ENCODE measurements around the gene HMGN4.
A peak's percentile ranks its signal among the peaks of the same experiment; 100 is the strongest.
"Not testable (repeated sequence)": the region's sequence is repeated elsewhere in the genome, so short reads cannot be mapped to it uniquely, and the experiment has no call there.

The HMGN4 gene

DNA sequence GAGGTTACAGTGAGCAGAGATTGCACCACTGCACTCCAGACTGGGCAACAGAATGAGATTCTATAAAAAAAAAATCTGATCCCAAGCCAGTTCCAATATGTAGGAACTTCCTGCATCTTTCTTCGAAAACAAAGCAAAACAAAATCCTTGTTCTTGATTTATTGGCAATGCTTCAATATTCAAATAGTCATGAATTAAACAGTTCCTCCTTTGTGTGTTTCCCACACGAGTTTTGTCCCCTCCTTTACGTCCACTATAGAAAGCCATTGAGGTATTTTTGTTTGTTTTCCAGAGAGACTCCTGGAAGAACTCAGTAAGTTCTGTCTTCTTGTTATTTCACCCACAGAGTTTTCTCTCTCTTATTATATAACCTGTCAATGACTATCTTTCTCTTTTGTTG, 30.5 kb upstream of the HMGN4 start:
- Histone ChIP-seq H3K36me3 (ENCODE audit: control insufficient read depth, low read depth, low read length) (no peaks in the 10 kb centered on the region), H3K27ac (ENCODE audit: low read length) (no peak overlapping the region), H3K4me1 (ENCODE audit: control insufficient read depth, low read depth, low read length) (no peaks in the 10 kb centered on the region), H3K4me3 (ENCODE audit: low read length) (no peak overlapping the region), H3K9me3 (ENCODE audit: control insufficient read depth, low read depth, low read length) (no peaks in the 10 kb centered on the region), H3K27me3 (ENCODE audit: control insufficient read depth, insufficient read depth, low read length) (peaks cover 23% of the 10 kb centered on the region), H3K9ac (ENCODE audit: low read length) (no peak overlapping the region)

GRCh38 chr6:26511033-26511432, 27.1 kb upstream of the HMGN4 start:
- H3K9me3 ChIP-seq (ENCODE audit: control insufficient read depth, low read depth, low read length); H3K36me3 ChIP-seq (ENCODE audit: control insufficient read depth, low read depth, low read length); H3K27ac ChIP-seq (ENCODE audit: low read length); H3K4me1 ChIP-seq (ENCODE audit: control insufficient read depth, low read depth, low read length); H3K4me3 ChIP-seq (ENCODE audit: low read length); H3K9ac ChIP-seq (ENCODE audit: low read length); H3K27me3 ChIP-seq (ENCODE audit: control insufficient read depth, insufficient read depth, low read length): not testable (repeated sequence)

GRCh38 chr6:26514984-26515383, 23.2 kb upstream of the HMGN4 start:
- H3K4me1 ChIP-seq (ENCODE audit: control insufficient read depth, low read depth, low read length): peaks cover 1% of the 10 kb centered on the region
- no peaks in the 10 kb centered on the region for H3K9me3 ChIP-seq (ENCODE audit: control insufficient read depth, low read depth, low read length)
- no peak overlapping the region for H3K4me3 ChIP-seq (ENCODE audit: low read length)
- no peak overlapping the region for H3K27ac ChIP-seq (ENCODE audit: low read length)
- H3K36me3 ChIP-seq (ENCODE audit: control insufficient read depth, low read depth, low read length): no peaks in the 10 kb centered on the region
- H3K9ac ChIP-seq (ENCODE audit: low read length): no peak overlapping the region
- H3K27me3 ChIP-seq (ENCODE audit: control insufficient read depth, insufficient read depth, low read length): no peaks in the 10 kb centered on the region

DNA sequence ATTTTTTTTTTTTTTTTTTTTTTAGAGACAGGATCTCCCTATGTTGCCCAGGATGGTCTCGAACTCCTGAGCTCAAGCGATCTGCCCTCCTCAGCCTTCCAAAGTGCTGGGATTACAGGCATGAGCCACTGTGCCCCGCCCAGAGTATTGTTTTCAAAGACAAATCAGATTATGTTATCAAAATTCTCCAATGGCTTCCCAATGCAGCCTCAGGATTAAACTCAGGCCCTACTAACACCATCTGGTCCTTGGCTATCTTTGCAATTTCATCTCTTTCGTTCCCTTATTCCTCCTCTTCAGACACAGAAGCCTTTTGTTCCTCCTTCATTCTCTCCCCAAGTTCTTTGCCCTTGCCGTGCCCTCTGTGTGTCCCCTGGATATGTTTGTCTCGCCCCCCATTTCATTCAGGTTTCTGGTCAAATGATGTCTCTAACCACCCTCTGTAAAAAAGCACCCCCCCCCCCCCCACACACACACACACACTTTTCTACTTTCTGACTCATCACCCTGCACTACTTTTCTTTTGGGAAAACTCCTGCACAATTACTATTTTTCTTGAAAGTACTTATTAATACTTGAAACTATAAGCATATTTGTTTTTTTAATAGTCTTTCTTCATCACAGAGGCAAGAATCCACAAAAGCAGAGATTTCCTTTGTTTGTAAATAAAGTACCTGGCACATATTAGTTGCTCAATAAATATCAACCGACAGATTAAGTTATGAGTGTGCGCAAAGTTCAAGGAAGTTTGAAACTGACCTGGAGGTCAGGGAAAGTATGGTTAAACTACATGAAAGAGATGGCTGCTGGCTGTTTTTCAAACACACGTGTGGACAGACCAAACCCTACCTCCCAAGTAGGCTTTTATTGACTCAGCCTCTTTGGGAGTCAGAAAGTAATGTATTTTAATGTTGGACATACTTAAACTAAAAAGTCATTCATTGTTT, 21.4 kb upstream of the HMGN4 start:
- H3K9me3 ChIP-seq (ENCODE audit: control insufficient read depth, low read depth, low read length): no peaks in the 10 kb centered on the region
- no peak overlapping the region for H3K27ac ChIP-seq (ENCODE audit: low read length)
- H3K36me3 ChIP-seq (ENCODE audit: control insufficient read depth, low read depth, low read length): no peaks in the 10 kb centered on the region
- no peaks in the 10 kb centered on the region for H3K27me3 ChIP-seq (ENCODE audit: control insufficient read depth, insufficient read depth, low read length)
- no peak overlapping the region for H3K9ac ChIP-seq (ENCODE audit: low read length)
- H3K4me3 ChIP-seq (ENCODE audit: low read length): no peak overlapping the region
- H3K4me1 ChIP-seq (ENCODE audit: control insufficient read depth, low read depth, low read length): peaks cover 4% of the 10 kb centered on the region

- Histone ChIP-seq H3K9me3 (ENCODE audit: control insufficient read depth, low read depth, low read length) (no peaks in the 10 kb centered on the region), H3K4me1 (ENCODE audit: control insufficient read depth, low read depth, low read length) (peaks cover 4% of the 10 kb centered on the region), H3K36me3 (ENCODE audit: control insufficient read depth, low read depth, low read length) (no peaks in the 10 kb centered on the region), H3K27ac (ENCODE audit: low read length) (no peak overlapping the region), H3K27me3 (ENCODE audit: control insufficient read depth, insufficient read depth, low read length) (no peaks in the 10 kb centered on the region), H3K9ac (ENCODE audit: low read length) (no peak overlapping the region), H3K4me3 (ENCODE audit: low read length) (no peak overlapping the region)
These were observed 18.8 kb upstream of the HMGN4 start for GRCh38 chr6:26519359-26519758.

DNA sequence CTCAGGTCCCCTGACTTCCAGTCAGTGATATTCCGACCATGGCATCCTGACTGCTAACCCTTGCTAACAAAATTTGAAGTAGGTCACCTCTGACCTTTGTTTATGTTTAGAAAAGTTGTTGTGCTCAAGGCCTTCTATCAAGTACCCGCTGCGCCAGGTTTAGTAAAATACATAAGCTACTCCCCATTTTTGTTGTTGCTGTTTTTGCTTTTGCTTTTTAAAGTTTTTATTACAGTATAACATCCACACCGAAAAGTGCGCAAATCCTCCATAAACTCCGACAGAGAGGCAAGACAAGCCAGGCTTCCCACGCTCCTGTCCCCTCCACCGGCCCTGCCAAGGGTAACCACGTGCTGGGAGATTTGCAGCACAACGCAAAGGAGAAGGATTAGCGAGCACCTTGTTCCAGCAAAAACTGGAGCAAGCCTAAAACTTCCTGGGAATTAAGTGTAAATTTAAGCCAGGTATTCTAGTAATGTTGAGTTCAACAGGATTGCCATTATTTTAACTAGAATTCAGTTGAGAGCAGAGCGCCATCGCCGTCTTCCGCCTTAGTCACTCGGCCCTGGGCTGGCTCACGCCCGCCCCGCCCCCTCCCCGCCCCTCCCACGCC, 17.8 kb upstream of the HMGN4 start:
- Histone ChIP-seq H3K27ac (ENCODE audit: low read length) (peak overlapping the region; percentile 7), H3K4me1 (ENCODE audit: control insufficient read depth, low read depth, low read length) (peaks cover 4% of the 10 kb centered on the region), H3K9ac (ENCODE audit: low read length) (peak overlapping the region; percentile 64), H3K4me3 (ENCODE audit: low read length) (peak overlapping the region; percentile 51), H3K36me3 (ENCODE audit: control insufficient read depth, low read depth, low read length) (no peaks in the 10 kb centered on the region), H3K9me3 (ENCODE audit: control insufficient read depth, low read depth, low read length) (no peaks in the 10 kb centered on the region), H3K27me3 (ENCODE audit: control insufficient read depth, insufficient read depth, low read length) (no peaks in the 10 kb centered on the region)

DNA sequence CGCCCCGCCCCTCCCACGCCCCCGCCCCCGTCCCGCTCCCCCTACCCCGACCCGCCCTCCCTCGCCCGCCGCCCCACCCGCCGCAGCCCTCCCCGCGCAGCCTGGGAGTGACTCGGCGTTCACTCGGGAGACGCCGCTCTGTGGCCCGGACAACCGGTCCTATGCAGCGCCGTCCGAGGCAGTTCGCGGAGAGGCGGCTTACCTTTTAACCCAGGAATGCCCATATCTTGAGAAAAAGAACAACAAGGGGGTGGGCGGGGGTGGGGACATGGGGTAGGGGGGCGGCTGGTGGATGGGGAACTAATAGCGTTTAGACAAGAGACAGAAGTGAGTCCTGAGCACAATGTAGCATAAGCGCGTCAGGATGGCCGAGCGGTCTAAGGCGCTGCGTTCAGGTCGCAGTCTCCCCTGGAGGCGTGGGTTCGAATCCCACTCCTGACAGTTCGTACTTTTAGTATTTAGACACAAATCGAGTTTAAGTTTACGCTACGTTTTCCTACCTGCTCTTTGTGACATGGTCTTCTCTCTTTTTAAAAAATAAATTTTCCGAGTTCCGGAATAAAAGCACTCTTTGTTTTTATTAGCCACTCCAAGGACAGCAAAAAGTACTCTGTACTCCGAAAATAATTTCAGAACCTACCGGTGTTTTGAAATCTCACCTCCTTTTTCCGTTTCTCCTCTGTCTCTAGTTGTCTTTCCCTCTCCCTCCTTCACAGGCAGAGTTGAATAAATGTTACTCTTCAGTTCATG, 17.1 kb upstream of the HMGN4 start:
- H3K27me3 ChIP-seq (ENCODE audit: control insufficient read depth, insufficient read depth, low read length): no peaks in the 10 kb centered on the region
- H3K4me3 ChIP-seq (ENCODE audit: low read length): peak overlapping the region; percentile 98
- no peaks in the 10 kb centered on the region for H3K36me3 ChIP-seq (ENCODE audit: control insufficient read depth, low read depth, low read length)
- peak overlapping the region; percentile 93 for H3K9ac ChIP-seq (ENCODE audit: low read length)
- peaks cover 4% of the 10 kb centered on the region for H3K4me1 ChIP-seq (ENCODE audit: control insufficient read depth, low read depth, low read length)
- peak overlapping the region; percentile 82 for H3K27ac ChIP-seq (ENCODE audit: low read length)
- H3K9me3 ChIP-seq (ENCODE audit: control insufficient read depth, low read depth, low read length): no peaks in the 10 kb centered on the region

- Histone ChIP-seq H3K9ac (ENCODE audit: low read length) (peak overlapping the region; percentile 93), H3K27me3 (ENCODE audit: control insufficient read depth, insufficient read depth, low read length) (no peaks in the 10 kb centered on the region), H3K4me1 (ENCODE audit: control insufficient read depth, low read depth, low read length) (peaks cover 4% of the 10 kb centered on the region), H3K9me3 (ENCODE audit: control insufficient read depth, low read depth, low read length) (no peaks in the 10 kb centered on the region), H3K4me3 (ENCODE audit: low read length) (peak overlapping the region; percentile 98), H3K27ac (ENCODE audit: low read length) (peak overlapping the region; percentile 82), H3K36me3 (ENCODE audit: control insufficient read depth, low read depth, low read length) (no peaks in the 10 kb centered on the region)
These were observed 16.4 kb upstream of the HMGN4 start for GRCh38 chr6:26521600-26522391.

DNA sequence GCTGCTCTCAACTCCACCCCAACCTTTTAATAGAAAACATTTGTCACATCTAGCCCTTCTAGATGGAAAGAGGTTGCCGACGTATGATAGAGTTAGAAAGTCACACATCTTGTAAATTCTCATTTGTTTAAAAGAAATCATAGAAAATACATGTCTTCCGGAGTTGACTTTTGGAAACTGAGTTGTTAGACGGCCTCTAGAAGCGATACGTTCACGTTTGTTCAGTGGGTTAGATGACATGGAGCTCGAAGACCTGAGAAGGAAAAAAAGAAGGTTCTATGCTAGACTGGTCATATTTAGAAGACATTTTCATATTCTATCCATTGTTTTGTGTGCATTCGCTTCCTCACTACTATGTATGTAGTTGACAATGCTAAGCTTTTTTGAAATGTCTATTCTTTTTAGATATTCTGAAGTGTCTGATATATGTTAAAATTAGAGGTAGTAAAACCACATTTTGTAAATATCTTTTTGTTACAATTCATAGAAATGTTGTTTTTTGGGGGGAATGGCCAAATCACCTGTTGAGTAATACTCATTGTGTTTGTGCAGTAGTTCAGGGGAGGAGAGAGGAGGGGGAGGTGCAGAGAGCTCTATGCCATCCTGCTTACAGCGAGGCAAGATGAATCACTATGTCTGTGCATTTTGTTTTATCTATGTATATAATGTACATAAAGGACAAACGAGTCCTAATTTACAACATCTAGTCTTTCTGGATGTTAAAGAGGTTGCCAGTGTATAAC, 15.5 kb upstream of the HMGN4 start:
- H3K9me3 ChIP-seq (ENCODE audit: control insufficient read depth, low read depth, low read length); H3K27me3 ChIP-seq (ENCODE audit: control insufficient read depth, insufficient read depth, low read length); H3K36me3 ChIP-seq (ENCODE audit: control insufficient read depth, low read depth, low read length); H3K4me1 ChIP-seq (ENCODE audit: control insufficient read depth, low read depth, low read length); H3K27ac ChIP-seq (ENCODE audit: low read length): not testable (repeated sequence)
- Histone ChIP-seq H3K4me3 (ENCODE audit: low read length) (peak overlapping the region; percentile 98), H3K9ac (ENCODE audit: low read length) (peak overlapping the region; percentile 93)

DNA sequence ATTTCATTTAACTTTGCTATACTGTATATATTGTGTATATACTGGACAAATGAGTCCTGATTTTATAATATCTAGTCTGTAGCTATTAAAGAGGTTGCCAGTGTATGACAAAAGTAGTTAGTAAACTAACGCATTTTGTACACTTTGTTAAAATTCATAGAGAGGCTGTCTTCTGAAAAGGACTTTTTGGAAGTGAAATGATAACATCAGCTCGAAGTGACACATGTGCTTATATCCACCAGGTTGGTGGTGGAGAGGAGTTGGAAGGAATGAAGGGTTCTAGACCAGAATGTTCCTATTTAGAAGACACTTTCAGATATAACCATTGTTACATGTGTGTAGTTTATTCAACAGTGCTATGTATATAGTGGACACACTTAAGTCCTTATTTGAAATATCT, 13.9 kb upstream of the HMGN4 start:
- not testable (repeated sequence) for H3K9me3 ChIP-seq (ENCODE audit: control insufficient read depth, low read depth, low read length); H3K27ac ChIP-seq (ENCODE audit: low read length); H3K27me3 ChIP-seq (ENCODE audit: control insufficient read depth, insufficient read depth, low read length); H3K4me3 ChIP-seq (ENCODE audit: low read length); H3K9ac ChIP-seq (ENCODE audit: low read length); H3K36me3 ChIP-seq (ENCODE audit: control insufficient read depth, low read depth, low read length)
- H3K4me1 ChIP-seq (ENCODE audit: control insufficient read depth, low read depth, low read length): peaks cover 12% of the 10 kb centered on the region

Data from iPS-18a (cell line).